HG03280 (cell line): Measurements from ENCODE around the gene ZNF611.
"Not testable (repeated sequence)": the region's sequence is repeated elsewhere in the genome, so short reads cannot be mapped to it uniquely, and the experiment has no call there.

Experiments used
- ATAC-seq: cut with Tn5 transposase; IDR thresholded peaks from one replicate; pipeline ENCODE4 v1.9.1; 2021; ENCODE audit warnings: mild to moderate bottlenecking, moderate library complexity; ENCODE audit not compliant: unreplicated experiment

ZNF611 gene

GRCh38 chr19:52734893-52735661, at the start of gene ZNF611:
Gene ZNF611, minus strand, starts transcription at chr19:52735044. Its CDS starts 19,150 bp downstream, at chr19:52715894.
- peak; percentile 93 for ATAC-seq

DNA sequence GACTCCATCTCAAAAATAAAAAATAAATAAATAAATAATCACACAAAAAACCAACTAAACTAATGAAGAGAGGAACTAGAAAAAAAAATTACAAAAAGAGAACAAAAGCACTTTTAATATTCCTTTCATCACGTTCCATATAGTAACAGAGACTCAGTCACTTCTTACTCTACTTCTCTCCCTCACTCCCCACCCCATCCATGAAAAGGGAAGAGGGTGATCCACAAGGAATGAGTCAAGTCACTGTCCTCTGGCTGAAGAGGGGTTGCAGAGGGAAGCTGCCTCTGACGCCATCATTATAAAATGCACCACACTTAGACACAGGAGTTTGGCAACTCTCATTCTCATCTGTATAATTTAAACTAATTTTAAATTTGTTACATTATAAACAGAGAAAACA, 48.0 kb upstream of the ZNF611 start:
- ATAC-seq = not testable (repeated sequence)

GRCh38 chr19:52778811-52779210, 44.0 kb upstream of the ZNF611 start:
- ATAC-seq = no peak

- ATAC-seq = not testable (repeated sequence)
Measured at GRCh38 chr19:52756447-52756846, 21.6 kb upstream of the ZNF611 start.

DNA sequence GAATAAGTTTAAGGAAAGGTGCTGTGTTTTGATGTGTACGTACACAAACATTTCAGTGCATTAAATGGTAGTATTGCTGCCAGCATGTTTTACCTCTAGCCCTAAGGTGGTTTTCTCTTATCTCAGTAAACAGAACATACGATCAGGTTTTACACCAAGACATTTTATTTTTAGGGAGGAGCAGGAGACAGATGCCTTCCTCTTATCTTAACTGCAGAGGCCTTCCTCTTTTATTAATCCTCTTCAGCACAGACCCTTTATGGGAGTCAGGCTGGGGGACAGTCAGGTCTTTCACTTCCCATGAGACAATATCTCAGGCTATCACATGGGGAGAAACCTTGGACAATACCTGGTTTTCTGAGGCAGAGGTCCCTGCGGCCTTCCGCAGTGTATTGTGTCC, 14.9 kb upstream of the ZNF611 start:
- ATAC-seq = no peak

GRCh38 chr19:52748336-52748950, 13.6 kb upstream of the ZNF611 start:
- no peak for ATAC-seq

DNA sequence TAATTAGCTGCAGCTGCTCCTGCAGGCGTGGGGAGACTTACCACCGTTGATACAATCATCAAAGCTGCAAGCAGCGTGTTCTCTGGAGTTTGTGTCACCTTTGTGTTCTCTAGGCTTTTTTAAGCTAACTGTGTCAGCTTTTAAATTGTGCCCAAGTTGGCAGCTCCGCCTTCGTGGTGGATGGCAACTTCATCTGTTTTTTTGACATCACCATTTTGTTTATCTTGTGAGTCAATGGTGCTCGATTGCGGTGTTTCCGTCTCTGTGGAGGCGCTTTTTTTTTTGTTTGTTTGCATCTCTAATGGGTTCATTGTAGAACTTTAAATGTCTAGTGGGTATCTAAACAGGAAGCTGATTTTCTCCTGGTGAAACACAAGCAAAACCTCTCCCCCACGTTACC, 11.1 kb upstream of the ZNF611 start:
- not testable (repeated sequence) for ATAC-seq

GRCh38 chr19:52743091-52743490, 8.2 kb upstream of the ZNF611 start:
- no peak for ATAC-seq

- no peak for ATAC-seq
Measured at GRCh38 chr19:52742516-52742915, 7.7 kb upstream of the ZNF611 start.

DNA sequence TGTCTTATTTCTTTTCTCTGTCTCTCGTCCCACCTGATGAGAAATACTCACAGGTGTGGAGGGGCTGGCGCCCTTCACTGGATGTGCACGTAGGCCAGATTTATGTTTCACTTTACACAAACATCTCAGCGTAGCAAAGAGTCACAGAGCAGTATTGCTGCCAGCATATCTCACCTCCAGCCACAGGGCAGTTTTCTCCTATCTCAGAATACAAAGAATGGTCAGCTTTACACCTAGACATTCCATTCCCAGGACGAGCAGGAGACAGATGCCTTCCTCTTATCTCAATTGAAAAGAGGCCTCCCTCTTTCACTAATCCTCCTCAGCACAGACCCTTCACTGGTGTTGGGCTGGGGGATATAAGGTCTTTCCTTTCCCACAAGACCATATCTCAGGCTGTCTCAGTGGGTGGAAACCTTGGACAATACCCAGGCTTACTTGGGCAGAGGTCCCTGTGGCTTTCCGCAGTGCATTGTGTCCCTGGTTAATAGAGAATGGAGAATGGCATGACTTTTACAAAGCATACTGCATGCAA, 7.2 kb upstream of the ZNF611 start:
- ATAC-seq = no peak

DNA sequence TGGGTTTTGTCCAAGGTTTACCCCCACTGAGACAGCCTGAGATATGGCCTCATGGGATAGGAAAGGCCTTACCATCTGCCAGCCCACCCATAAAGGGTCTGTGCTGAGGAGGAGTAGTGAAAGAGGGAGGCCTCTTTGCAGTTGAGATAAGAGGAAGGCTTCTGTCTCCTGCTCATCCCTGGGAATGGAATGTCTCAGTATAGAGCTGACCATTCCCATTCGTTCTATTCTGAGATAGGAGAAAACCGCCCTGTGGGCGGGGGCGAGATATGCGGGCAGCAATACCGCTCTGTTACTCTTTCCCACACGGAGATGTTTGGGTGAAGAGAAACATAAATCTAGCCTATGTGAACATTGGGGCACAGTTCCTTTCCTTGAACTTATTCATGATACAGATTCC, 6.5 kb upstream of the ZNF611 start:
- not testable (repeated sequence) for ATAC-seq

- no peak for ATAC-seq
Measured at GRCh38 chr19:52739576-52739975, 4.7 kb upstream of the ZNF611 start.

GRCh38 chr19:52735734-52736133, 890 bp upstream of the ZNF611 start:
- no peak for ATAC-seq

GRCh38 chr19:52734331-52734892, 432 bp downstream of the ZNF611 start:
- ATAC-seq = peak; percentile 33

DNA sequence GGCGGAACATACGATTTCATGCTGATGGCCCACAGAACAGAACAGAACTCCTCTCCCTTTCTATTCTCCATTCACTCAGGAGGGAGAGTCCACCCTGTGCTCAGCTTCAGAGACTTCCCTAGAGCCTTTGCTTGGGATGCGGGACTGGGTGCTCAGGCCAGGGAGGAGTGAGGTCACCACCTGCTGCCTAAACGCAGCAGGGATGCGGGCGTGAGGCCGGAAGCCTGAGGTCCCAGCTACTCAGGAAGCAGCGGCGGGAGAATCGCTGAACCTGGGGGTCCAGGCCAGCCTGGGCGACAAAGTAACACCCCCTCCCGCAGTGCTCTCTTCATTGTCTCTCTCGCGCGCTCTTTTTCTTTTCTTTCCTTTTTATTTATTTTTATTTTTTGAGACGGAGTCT, 8.8 kb downstream of the ZNF611 start:
- not testable (repeated sequence) for ATAC-seq

DNA sequence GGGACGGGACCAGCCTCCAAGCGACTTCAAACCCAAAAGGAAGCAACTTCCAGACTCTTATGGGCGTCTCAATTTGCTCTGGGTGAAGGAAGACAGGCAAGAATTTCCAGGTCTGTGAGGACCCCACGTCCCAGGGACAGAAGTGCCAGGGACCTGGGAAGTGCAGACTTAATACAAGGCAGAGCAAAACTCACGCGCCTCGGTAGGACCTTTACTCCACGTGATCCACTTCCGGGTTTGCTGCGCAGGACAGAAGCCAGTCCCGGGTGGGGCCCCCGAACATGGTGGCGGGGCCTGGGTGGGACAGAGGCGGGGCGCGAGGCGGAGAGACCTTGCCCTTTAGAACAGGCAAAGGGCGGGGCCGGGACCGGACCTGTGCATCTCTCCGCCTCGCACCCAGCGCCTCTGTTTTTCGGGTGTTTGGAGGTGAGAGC, 9.3 kb downstream of the ZNF611 start:
- ATAC-seq = no peak

DNA sequence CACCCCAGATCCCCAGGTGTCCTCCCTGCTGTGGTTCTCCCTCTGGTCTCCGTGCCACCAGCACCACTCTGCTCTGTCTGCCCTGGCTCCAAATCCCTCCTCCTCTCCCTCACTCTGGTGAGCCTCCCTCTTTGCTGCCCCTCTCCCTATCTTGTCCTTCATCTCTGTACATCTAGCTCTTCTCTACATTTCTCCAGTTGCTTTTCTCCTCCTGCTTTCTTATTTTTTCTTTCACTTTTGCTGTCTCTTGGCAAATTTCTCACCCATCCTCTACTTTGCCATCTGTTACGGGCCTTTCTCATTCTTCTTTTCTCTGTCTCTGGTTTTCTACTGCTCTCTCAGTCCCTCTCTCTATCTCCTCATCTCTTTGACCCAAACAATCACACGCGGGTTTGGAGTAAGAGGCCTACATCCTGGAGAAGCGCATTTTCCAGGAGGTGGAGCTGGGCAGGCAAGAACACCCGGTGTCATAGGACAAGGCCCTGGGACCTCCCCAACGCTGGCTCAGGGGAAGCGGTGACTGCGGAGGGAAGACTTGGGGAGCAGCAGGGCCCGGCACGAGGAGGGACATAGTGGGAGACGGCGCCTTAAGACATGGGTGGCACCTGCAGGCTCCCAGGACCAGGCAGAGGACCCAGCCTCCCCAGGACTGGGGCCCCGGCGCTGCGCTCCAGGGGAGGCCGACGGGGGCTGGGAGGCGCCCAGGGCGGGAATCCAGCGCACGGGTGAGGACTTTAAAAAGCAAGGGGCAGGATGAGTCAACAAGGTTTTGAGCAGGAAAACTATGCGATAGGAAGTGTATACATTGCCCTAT, 9.9 kb downstream of the ZNF611 start:
- no peak for ATAC-seq

DNA sequence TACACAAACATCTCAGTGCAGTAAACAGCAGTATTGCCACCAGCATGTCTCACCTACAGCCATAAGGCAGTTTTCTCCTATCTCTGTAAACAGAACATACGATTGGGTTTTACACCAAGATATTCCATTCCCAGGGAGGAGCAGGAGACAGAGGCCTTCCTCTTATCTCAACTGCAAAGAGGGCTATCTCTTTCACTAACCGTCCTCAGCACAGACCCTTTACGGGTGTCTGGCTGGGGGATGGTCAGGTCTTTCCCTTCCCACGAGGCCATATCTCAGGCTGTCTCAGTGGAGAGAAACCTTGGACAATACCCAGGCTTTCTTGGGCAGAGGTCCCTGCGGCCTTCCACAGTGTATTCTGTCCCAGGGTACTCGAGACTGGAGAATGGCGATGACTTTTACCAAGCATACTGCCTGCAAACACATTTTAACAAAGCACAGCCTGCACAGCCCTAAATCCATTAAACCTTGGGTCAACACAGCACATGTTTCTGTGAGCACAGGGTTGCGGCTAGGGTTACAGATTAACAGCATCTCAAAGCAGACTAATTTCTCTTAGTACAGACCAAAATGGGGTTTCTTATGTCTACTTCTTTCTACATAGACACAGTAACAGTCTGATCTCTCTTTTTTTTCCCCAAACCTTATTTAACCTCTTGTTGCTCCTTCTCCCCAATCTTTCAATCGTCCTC, 10.8 kb downstream of the ZNF611 start:
- ATAC-seq = not testable (repeated sequence)

GRCh38 chr19:52722062-52723003, 12.5 kb downstream of the ZNF611 start:
- no peak for ATAC-seq
